ENCODE data around the gene E2F7. TPM values are rescaled to one million over a fixed set of nuclear protein-coding genes. Genes with fewer than 3 reads are reported as not detected.

Gene E2F7
- total RNA-seq, 1 experiment from 2014 or later = 19.5 TPM

DNA sequence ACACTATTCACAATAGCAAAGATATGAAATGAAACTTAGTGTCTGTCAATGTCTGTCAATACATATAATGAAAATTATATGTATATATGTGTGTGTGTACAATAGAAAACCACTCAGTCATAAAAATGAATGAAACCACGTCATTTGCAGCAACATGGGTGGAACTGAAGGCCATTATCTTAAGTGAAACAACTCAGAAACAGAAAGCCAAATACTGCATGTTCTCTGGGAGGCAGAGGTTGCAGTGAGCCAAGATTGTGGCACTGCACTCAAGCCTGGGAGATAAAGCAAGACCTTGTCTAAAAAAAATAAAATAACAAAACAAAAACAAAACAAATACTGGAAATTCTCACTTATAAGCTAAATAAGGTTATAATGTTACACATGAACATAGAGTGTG, 16.7 kb upstream of the E2F7 start:
- BruUV-seq (replicated peaks) = no TSS peak
- TF ChIP-seq YY1 (IDR thresholded peaks at IDR 0.05; ENCODE audit: extremely low read depth, insufficient replicate concordance, low read depth, low read length) = no peak
- TF ChIP-seq JUND (IDR thresholded peaks at IDR 0.05) = no peak
- TF ChIP-seq POLR2AphosphoS5 (IDR thresholded peaks at IDR 0.05; ENCODE audit: low read depth, low read length) = no peak
- no peak for TF ChIP-seq ZFX (IDR thresholded peaks at IDR 0.05)
- TF ChIP-seq, protein P1, sequence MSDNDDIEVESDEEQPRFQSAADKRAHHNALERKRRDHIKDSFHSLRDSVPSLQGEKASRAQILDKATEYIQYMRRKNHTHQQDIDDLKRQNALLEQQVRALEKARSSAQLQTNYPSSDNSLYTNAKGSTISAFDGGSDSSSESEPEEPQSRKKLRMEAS (IDR thresholded peaks at IDR 0.05) = no peak
- TF ChIP-seq TCF7L2 (IDR thresholded peaks at IDR 0.05; ENCODE audit: borderline replicate concordance, extremely low read depth, insufficient read depth, insufficient read length) = no peak
- TF ChIP-seq EGR1 (IDR thresholded peaks at IDR 0.05; ENCODE audit: low read depth) = no peak
- no peak for TF ChIP-seq CBX3 (IDR thresholded peaks at IDR 0.05; ENCODE audit: low read depth)
- no peak for TF ChIP-seq RAD21 (IDR thresholded peaks at IDR 0.05; ENCODE audit: low read depth)
- no peak for TF ChIP-seq SRF (IDR thresholded peaks at IDR 0.05; ENCODE audit: low read depth)
- TF ChIP-seq, protein P2, sequence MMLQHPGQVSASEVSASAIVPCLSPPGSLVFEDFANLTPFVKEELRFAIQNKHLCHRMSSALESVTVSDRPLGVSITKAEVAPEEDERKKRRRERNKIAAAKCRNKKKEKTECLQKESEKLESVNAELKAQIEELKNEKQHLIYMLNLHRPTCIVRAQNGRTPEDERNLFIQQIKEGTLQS (IDR thresholded peaks at IDR 0.05) = no peak
- TF ChIP-seq EZH2 (IDR thresholded peaks at IDR 0.05) = no peak
- H3K79me2 ChIP-seq (ENCODE audit: insufficient read depth, low read length) = no peaks in the 10 kb centered on the region
- intact Hi-C loops (cut with micrococcal nuclease) = no loop called here
- ChIA-PET POLR2A (no interaction called here), RAD21 (ENCODE audit: low non-redundant PET in 1 of 2, low total read pairs in 2 of 2, uncharacterized antibody in 2 of 2, unreplicated experiment in 2 of 2) (no interaction called here), CTCF (no interaction called here)
- H3K27ac ChIP-seq (ENCODE audit: low read depth, low read length) = no peak overlapping the region
- no peaks in the 10 kb centered on the region for H3K9me3 ChIP-seq (ENCODE audit: control insufficient read depth in 1 of 2, insufficient read depth in 1 of 2, low read depth in 1 of 2, low read length in 2 of 2)
- no peaks in the 10 kb centered on the region for H3K4me1 ChIP-seq (ENCODE audit: control insufficient read depth in 1 of 2, insufficient read depth in 2 of 2, low read length in 2 of 2)
- DNase-seq (ENCODE audit: low read depth, low spot score) (no peak), ATAC-seq (no peak)
- H3K4me2 ChIP-seq (ENCODE audit: low read length) = no peak overlapping the region
- H3K36me3 ChIP-seq (ENCODE audit: control insufficient read depth in 1 of 2, insufficient read depth in 2 of 2, low read length in 2 of 2) = no peaks in the 10 kb centered on the region
- no peak overlapping the region for H2AFZ ChIP-seq (ENCODE audit: low read depth, low read length, poor library complexity, severe bottlenecking)
- no peaks in the 10 kb centered on the region for H3K27me3 ChIP-seq (ENCODE audit: insufficient read depth, low read length)
- no peak overlapping the region for H3K4me3 ChIP-seq (replicated peaks in 1 of 2; ENCODE audit: low read depth in 1 of 2, low read length in 2 of 2)
- H3K9me2 ChIP-seq (ENCODE audit: insufficient read depth) = no peaks in the 10 kb centered on the region
- no peaks in the 10 kb centered on the region for H4K20me1 ChIP-seq (ENCODE audit: insufficient read depth)
- no peak overlapping the region for H3K9ac ChIP-seq (ENCODE audit: low read length)

DNA sequence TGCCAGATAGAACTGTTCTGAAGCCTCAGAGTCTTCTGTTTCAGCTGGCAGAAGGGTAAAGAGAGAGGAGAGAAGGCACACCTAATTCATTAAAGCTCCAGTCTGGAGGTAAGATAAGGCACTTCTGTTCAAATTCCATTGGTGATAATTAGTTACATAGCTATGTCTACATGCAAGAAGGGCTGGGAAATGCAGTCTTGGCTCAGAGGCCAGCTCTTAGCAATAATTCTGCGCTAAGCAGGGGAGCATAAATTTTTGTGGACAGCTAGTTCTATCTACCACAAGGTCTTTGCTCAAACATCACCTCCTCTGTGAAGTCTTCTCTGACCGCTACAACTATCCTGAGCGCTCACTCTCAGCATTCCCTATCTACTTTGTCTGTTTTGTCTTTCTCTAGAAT, 14.3 kb upstream of the E2F7 start:
- H3K27ac ChIP-seq (ENCODE audit: low read depth, low read length) = no peak overlapping the region
- RAD21 ChIA-PET (ENCODE audit: low non-redundant PET in 1 of 2, low total read pairs in 2 of 2, uncharacterized antibody in 2 of 2, unreplicated experiment in 2 of 2) = no interaction called here
- intact Hi-C loops (cut with micrococcal nuclease) = no loop called here
- H3K9ac ChIP-seq (ENCODE audit: low read length) = no peak overlapping the region
- H4K20me1 ChIP-seq (ENCODE audit: insufficient read depth) = no peaks in the 10 kb centered on the region
- H3K36me3 ChIP-seq (ENCODE audit: control insufficient read depth in 1 of 2, insufficient read depth in 2 of 2, low read length in 2 of 2) = no peaks in the 10 kb centered on the region
- BruUV-seq (replicated peaks) = no TSS peak
- no peaks in the 10 kb centered on the region for H3K79me2 ChIP-seq (ENCODE audit: insufficient read depth, low read length)
- no peaks in the 10 kb centered on the region for H3K9me2 ChIP-seq (ENCODE audit: insufficient read depth)
- no peaks in the 10 kb centered on the region for H3K27me3 ChIP-seq (ENCODE audit: insufficient read depth, low read length)
- CTCF ChIA-PET = no interaction called here
- no peak overlapping the region for H3K4me2 ChIP-seq (ENCODE audit: low read length)
- ATAC-seq (no peak), DNase-seq (ENCODE audit: low read depth, low spot score) (no peak)
- H2AFZ ChIP-seq (ENCODE audit: low read depth, low read length, poor library complexity, severe bottlenecking) = no peak overlapping the region
- H3K4me3 ChIP-seq (replicated peaks in 1 of 2; ENCODE audit: low read depth in 1 of 2, low read length in 2 of 2) = no peak overlapping the region
- no peaks in the 10 kb centered on the region for H3K9me3 ChIP-seq (ENCODE audit: control insufficient read depth in 1 of 2, insufficient read depth in 1 of 2, low read depth in 1 of 2, low read length in 2 of 2)
- POLR2A ChIA-PET = no interaction called here
- no peaks in the 10 kb centered on the region for H3K4me1 ChIP-seq (ENCODE audit: control insufficient read depth in 1 of 2, insufficient read depth in 2 of 2, low read length in 2 of 2)
- TF ChIP-seq POLR2AphosphoS5 (IDR thresholded peaks at IDR 0.05; ENCODE audit: low read depth, low read length) (no peak), CEBPB (IDR thresholded peaks at IDR 0.05; ENCODE audit: low read depth) (no peak), FOSL1 (IDR thresholded peaks at IDR 0.05; ENCODE audit: low read depth) (no peak), RAD21 (IDR thresholded peaks at IDR 0.05; ENCODE audit: low read depth) (no peak), YY1 (IDR thresholded peaks at IDR 0.05; ENCODE audit: extremely low read depth, insufficient replicate concordance, low read depth, low read length) (no peak), EZH2phosphoT487 (IDR thresholded peaks at IDR 0.05; ENCODE audit: borderline replicate concordance) (no peak), ELF1 (IDR thresholded peaks at IDR 0.05; ENCODE audit: borderline replicate concordance, low read depth) (no peak), ZNF274 (IDR thresholded peaks at IDR 0.05; ENCODE audit: low read depth, low read length) (no peak), EZH2 (IDR thresholded peaks at IDR 0.05) (no peak)
- TF ChIP-seq, protein P2 (IDR thresholded peaks at IDR 0.05) = no peak
- TF ChIP-seq, protein P3, sequence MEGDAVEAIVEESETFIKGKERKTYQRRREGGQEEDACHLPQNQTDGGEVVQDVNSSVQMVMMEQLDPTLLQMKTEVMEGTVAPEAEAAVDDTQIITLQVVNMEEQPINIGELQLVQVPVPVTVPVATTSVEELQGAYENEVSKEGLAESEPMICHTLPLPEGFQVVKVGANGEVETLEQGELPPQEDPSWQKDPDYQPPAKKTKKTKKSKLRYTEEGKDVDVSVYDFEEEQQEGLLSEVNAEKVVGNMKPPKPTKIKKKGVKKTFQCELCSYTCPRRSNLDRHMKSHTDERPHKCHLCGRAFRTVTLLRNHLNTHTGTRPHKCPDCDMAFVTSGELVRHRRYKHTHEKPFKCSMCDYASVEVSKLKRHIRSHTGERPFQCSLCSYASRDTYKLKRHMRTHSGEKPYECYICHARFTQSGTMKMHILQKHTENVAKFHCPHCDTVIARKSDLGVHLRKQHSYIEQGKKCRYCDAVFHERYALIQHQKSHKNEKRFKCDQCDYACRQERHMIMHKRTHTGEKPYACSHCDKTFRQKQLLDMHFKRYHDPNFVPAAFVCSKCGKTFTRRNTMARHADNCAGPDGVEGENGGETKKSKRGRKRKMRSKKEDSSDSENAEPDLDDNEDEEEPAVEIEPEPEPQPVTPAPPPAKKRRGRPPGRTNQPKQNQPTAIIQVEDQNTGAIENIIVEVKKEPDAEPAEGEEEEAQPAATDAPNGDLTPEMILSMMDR (IDR thresholded peaks at IDR 0.05 in 2 of 3, conservative IDR thresholded peaks at IDR 0.05 in 1 of 3; ENCODE audit: borderline replicate concordance in 1 of 3, insufficient read depth in 1 of 3, low read depth in 2 of 3, low read length in 2 of 3) = no peak
- TF ChIP-seq, protein P1 (IDR thresholded peaks at IDR 0.05) = no peak
